ENCODE measurements around the gene CETN1.

CETN1 gene

GRCh38 chr18:580154-580553 is at the start of gene CETN1:
TSS of gene CETN1 (plus strand) at chr18:580380. CDS start at chr18:580409, 29 bp downstream.
- TF ChIP-seq YY1 (IDR thresholded peaks at IDR 0.05; ENCODE audit: insufficient read depth, insufficient read length) (no peak), SUZ12 (IDR thresholded peaks at IDR 0.05; ENCODE audit: extremely low read depth, insufficient read depth, insufficient read length) (no peak), ZNF274 (IDR thresholded peaks at IDR 0.05; ENCODE audit: low read depth, low read length) (no peak)
- no peaks in the 10 kb centered on the region for H3K4me1 ChIP-seq (ENCODE audit: insufficient read depth, insufficient read length)
- no peak for DNase-seq (ENCODE audit: low read depth, low spot score)
- H3K36me3 ChIP-seq (ENCODE audit: insufficient read depth, insufficient read length, low read length): no peaks in the 10 kb centered on the region
- no peaks in the 10 kb centered on the region for H3K27me3 ChIP-seq (ENCODE audit: insufficient read depth, insufficient read length)
- H3K9me3 ChIP-seq (ENCODE audit: insufficient read depth, low read length): peaks cover 7% of the 10 kb centered on the region; the same call in 1 of the 2 replicates
- H3K9ac ChIP-seq (ENCODE audit: insufficient read length, low read depth): no peak within 1 kb of the TSS
- H3K4me3 ChIP-seq (ENCODE audit: insufficient read length, low read depth): no peak within 1 kb of the TSS

- TF ChIP-seq ZNF274 (IDR thresholded peaks at IDR 0.05; ENCODE audit: low read depth, low read length) (no peak), YY1 (IDR thresholded peaks at IDR 0.05; ENCODE audit: insufficient read depth, insufficient read length) (no peak), SUZ12 (IDR thresholded peaks at IDR 0.05; ENCODE audit: extremely low read depth, insufficient read depth, insufficient read length) (no peak)
- H3K9me3 ChIP-seq (ENCODE audit: insufficient read depth, low read length): no peaks in the 10 kb centered on the region; the same call in 1 of the 2 replicates
- H3K36me3 ChIP-seq (ENCODE audit: insufficient read depth, insufficient read length, low read length): no peaks in the 10 kb centered on the region
- no peaks in the 10 kb centered on the region for H3K27me3 ChIP-seq (ENCODE audit: insufficient read depth, insufficient read length)
- no peak overlapping the region for H3K4me3 ChIP-seq (ENCODE audit: insufficient read length, low read depth)
- DNase-seq (ENCODE audit: low read depth, low spot score): no peak
- no peak overlapping the region for H3K9ac ChIP-seq (ENCODE audit: insufficient read length, low read depth)
- no peaks in the 10 kb centered on the region for H3K4me1 ChIP-seq (ENCODE audit: insufficient read depth, insufficient read length)
Measured at GRCh38 chr18:532018-532417, 48.2 kb upstream of the CETN1 start.

- TF ChIP-seq SUZ12 (IDR thresholded peaks at IDR 0.05; ENCODE audit: extremely low read depth, insufficient read depth, insufficient read length) (no peak), YY1 (IDR thresholded peaks at IDR 0.05; ENCODE audit: insufficient read depth, insufficient read length) (no peak), ZNF274 (IDR thresholded peaks at IDR 0.05; ENCODE audit: low read depth, low read length) (no peak)
- H3K27me3 ChIP-seq (ENCODE audit: insufficient read depth, insufficient read length): no peaks in the 10 kb centered on the region
- H3K4me3 ChIP-seq (ENCODE audit: insufficient read length, low read depth): no peak overlapping the region
- DNase-seq (ENCODE audit: low read depth, low spot score): no peak
- no peaks in the 10 kb centered on the region for H3K4me1 ChIP-seq (ENCODE audit: insufficient read depth, insufficient read length)
- no peaks in the 10 kb centered on the region for H3K36me3 ChIP-seq (ENCODE audit: insufficient read depth, insufficient read length, low read length)
- no peak overlapping the region for H3K9ac ChIP-seq (ENCODE audit: insufficient read length, low read depth)
- H3K9me3 ChIP-seq (ENCODE audit: insufficient read depth, low read length): no peaks in the 10 kb centered on the region; the same call in 1 of the 2 replicates
Measured at GRCh38 chr18:532632-533031, 47.5 kb upstream of the CETN1 start.

GRCh38 chr18:533995-534601 is 46.1 kb upstream of the CETN1 start:
- Histone ChIP-seq H3K4me1 (ENCODE audit: insufficient read depth, insufficient read length) (no peaks in the 10 kb centered on the region), H3K9me3 (ENCODE audit: insufficient read depth, low read length) (no peaks in the 10 kb centered on the region; the same call in 1 of the 2 replicates), H3K27me3 (ENCODE audit: insufficient read depth, insufficient read length) (no peaks in the 10 kb centered on the region), H3K36me3 (ENCODE audit: insufficient read depth, insufficient read length, low read length) (no peaks in the 10 kb centered on the region), H3K4me3 (ENCODE audit: insufficient read length, low read depth) (no peak overlapping the region), H3K9ac (ENCODE audit: insufficient read length, low read depth) (no peak overlapping the region)
- no peak for TF ChIP-seq YY1 (IDR thresholded peaks at IDR 0.05; ENCODE audit: insufficient read depth, insufficient read length)
- TF ChIP-seq SUZ12 (IDR thresholded peaks at IDR 0.05; ENCODE audit: extremely low read depth, insufficient read depth, insufficient read length): no peak
- TF ChIP-seq ZNF274 (IDR thresholded peaks at IDR 0.05; ENCODE audit: low read depth, low read length): no peak
- no peak for DNase-seq (ENCODE audit: low read depth, low spot score)

- Histone ChIP-seq H3K9me3 (ENCODE audit: insufficient read depth, low read length) (peaks cover 5% of the 10 kb centered on the region; the same call in 1 of the 2 replicates), H3K36me3 (ENCODE audit: insufficient read depth, insufficient read length, low read length) (no peaks in the 10 kb centered on the region), H3K4me1 (ENCODE audit: insufficient read depth, insufficient read length) (peaks cover 2% of the 10 kb centered on the region), H3K9ac (ENCODE audit: insufficient read length, low read depth) (no peak overlapping the region), H3K4me3 (ENCODE audit: insufficient read length, low read depth) (no peak overlapping the region), H3K27me3 (ENCODE audit: insufficient read depth, insufficient read length) (no peaks in the 10 kb centered on the region)
- no peak for TF ChIP-seq ZNF274 (IDR thresholded peaks at IDR 0.05; ENCODE audit: low read depth, low read length)
- no peak for TF ChIP-seq SUZ12 (IDR thresholded peaks at IDR 0.05; ENCODE audit: extremely low read depth, insufficient read depth, insufficient read length)
- no peak for TF ChIP-seq YY1 (IDR thresholded peaks at IDR 0.05; ENCODE audit: insufficient read depth, insufficient read length)
- no peak for DNase-seq (ENCODE audit: low read depth, low spot score)
Measured at GRCh38 chr18:543447-544078, 36.6 kb upstream of the CETN1 start.

GRCh38 chr18:549967-550366 is 30.2 kb upstream of the CETN1 start:
- no peaks in the 10 kb centered on the region for H3K27me3 ChIP-seq (ENCODE audit: insufficient read depth, insufficient read length)
- DNase-seq (ENCODE audit: low read depth, low spot score): no peak
- no peaks in the 10 kb centered on the region for H3K36me3 ChIP-seq (ENCODE audit: insufficient read depth, insufficient read length, low read length)
- H3K9me3 ChIP-seq (ENCODE audit: insufficient read depth, low read length): peaks cover 7% of the 10 kb centered on the region
- H3K4me1 ChIP-seq (ENCODE audit: insufficient read depth, insufficient read length): no peaks in the 10 kb centered on the region
- H3K4me3 ChIP-seq (ENCODE audit: insufficient read length, low read depth): no peak overlapping the region
- no peak for TF ChIP-seq ZNF274 (IDR thresholded peaks at IDR 0.05; ENCODE audit: low read depth, low read length)
- no peak for TF ChIP-seq YY1 (IDR thresholded peaks at IDR 0.05; ENCODE audit: insufficient read depth, insufficient read length)
- TF ChIP-seq SUZ12 (IDR thresholded peaks at IDR 0.05; ENCODE audit: extremely low read depth, insufficient read depth, insufficient read length): no peak
- H3K9ac ChIP-seq (ENCODE audit: insufficient read length, low read depth): no peak overlapping the region

GRCh38 chr18:551404-552061 is 28.6 kb upstream of the CETN1 start:
- Histone ChIP-seq H3K9ac (ENCODE audit: insufficient read length, low read depth) (no peak overlapping the region), H3K4me3 (ENCODE audit: insufficient read length, low read depth) (no peak overlapping the region), H3K4me1 (ENCODE audit: insufficient read depth, insufficient read length) (no peaks in the 10 kb centered on the region)

More at GRCh38 chr18:551404-552061, 28.6 kb upstream of the CETN1 start:
- no peaks in the 10 kb centered on the region for H3K36me3 ChIP-seq (ENCODE audit: insufficient read depth, insufficient read length, low read length)
- peaks cover 7% of the 10 kb centered on the region for H3K9me3 ChIP-seq (ENCODE audit: insufficient read depth, low read length)
- no peak for DNase-seq (ENCODE audit: low read depth, low spot score)
- TF ChIP-seq SUZ12 (IDR thresholded peaks at IDR 0.05; ENCODE audit: extremely low read depth, insufficient read depth, insufficient read length) (no peak), ZNF274 (IDR thresholded peaks at IDR 0.05; ENCODE audit: low read depth, low read length) (no peak), YY1 (IDR thresholded peaks at IDR 0.05; ENCODE audit: insufficient read depth, insufficient read length) (no peak)
- H3K27me3 ChIP-seq (ENCODE audit: insufficient read depth, insufficient read length): no peaks in the 10 kb centered on the region

All from NT2/D1 (cell line).